Measurements from ENCODE around the gene IL9.

Gene IL9

DNA sequence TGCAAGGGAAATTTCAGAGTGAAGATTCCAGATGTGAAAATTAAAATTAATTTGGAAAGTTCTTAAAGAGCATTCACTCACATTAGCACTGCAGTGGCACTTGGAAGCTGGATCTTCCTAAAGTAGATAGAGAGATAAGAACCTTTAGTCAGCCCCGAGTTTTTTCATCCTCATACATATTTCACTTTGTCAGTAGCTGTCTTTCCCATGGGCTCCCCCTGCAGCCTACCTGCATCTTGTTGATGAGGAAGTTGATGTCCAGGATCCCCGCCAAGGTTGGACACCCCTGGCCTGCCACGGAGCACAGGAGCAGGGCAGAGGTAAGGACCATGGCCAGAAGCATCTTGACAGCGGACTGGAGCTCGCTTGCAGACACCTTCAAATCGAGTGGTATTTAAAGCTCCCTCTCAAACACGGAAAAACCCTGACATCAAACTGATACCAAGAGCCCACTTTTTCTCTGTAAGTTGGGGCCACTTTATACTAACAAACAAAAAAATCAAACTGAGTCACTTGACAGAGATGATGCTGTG is at the start of gene IL9:
TSS of gene IL9 (minus strand) at position 368 of the 533 bp plus-strand sequence. CDS start at position 343, 25 bp downstream.
- no peak for DNase-seq (ENCODE audit: low read depth in 2 of 2)

DNA sequence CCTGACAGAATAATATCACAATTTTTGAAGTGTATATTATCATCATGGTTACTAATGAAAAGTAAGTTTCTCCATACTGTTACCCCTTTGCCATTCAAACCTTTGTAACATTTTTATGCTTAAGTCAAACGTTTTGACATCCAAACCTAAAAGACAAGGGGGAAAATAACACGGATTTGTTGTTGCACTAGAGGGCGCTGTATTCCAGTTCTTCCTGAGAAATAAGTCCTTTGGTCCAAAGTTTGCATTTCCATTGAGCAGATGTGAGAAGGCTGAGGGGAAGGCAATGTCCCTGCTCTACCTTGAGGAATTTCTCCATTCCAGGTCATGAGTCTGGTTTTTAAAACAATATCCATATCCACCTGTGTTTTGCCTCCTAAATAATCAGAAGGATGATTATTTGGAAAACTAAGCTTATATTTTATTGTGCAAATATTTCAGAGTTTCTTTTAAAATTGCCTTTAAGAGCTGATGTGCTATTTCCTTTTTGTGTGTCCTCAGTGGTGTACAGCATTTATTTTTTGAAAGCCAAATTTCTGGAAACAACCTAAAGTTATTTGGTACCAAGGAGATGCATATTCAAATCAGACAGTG is 49.4 kb upstream of the IL9 start:
- DNase-seq (ENCODE audit: low read depth in 2 of 2) = peak; percentile 58 to 61

DNA sequence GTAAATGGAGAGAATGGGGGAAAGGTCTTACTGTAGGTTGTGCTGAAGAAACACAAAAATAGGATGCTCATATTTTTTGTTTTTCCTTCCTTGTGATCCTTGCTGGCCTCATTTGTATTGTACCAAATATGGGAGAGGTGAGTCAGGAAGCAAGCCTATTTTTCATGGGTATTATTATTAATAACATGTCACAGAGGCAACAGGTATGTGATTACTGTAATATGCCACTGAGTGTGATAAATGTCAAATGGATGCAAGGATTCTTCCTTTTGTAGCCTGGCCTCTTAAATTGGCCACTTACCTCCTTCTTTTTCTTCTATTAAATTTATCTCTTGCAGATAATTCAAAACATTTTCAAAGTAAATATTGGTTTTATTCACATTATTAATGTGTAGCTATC is 48.9 kb upstream of the IL9 start:
- no peak for DNase-seq (ENCODE audit: low read depth in 2 of 2)

DNA sequence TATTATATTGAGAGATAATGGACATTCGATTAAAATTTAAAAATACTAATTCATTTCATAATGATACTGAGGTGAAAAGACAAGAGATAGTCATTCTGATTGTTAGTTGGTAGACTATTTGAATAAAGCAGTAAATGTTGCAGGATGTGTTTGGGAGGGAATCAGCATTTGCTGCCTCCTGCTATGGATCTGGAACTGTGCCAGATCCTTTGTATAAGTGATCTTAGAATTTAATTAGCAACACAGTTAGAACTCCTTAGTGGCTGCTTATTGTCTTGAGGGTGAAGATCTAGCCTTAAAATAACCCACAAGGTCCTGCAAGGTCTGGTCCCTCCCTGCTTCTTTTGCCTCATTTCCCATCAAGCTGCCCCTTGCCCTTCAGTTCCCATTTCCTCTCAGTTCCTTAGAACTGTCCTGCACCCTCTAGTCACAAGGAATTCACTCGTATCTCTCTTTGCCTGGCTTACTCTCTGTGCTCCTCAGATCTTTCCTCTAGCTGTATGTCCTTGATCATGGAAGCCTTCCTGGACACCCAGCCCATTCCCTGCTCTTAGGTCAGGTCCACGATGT is 46.6 kb upstream of the IL9 start:
- no peak for DNase-seq (ENCODE audit: low read depth in 2 of 2)

DNA sequence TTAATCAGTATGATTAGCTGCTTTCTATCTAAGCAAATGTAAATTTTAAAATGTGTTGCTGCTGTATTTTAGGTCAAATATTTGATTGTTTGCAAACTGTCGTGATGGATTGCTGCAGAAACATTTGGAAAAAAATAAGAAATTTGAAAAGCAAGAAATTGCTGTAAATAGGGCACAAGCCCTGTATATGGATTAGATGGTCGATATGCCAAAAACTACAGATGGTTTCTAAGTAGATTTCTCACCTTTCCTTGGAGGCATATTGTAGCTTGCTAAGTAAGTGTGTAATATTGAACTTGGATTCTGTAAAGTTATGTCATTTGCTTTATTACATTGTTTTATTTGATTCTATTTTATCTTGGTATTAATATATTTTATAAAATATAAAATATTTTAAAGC is 46.1 kb upstream of the IL9 start:
- DNase-seq (ENCODE audit: low read depth in 2 of 2) = no peak

DNA sequence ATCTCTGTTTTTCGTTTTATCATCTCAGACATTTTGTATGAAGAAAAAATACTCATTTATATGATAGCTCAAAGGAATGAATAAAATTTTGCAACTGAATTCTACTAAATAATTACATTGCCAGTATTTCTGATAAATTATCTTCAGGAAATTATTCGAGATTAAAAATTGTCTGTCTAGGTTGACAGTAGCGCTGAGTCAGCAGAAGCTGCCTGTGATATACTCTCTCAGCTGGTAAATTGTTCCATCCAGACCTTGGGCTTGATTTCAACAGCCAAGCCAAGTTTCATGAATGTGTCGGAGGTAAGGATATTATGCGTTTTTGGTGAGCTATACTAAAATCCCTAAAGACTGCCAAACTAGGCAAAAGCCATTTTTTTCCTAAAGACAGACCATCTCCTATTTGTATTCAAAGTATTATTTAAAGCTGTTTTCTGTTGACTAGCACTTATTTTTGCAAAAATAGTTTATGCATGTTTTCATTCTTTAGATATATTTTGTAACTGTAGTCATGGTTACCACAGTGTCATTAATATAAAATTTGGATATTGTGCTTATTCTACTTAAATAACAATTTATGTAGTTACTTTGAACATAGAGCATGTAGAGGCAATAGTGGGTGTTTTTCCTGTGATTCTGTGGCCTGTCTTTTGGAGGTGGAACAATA is 41.7 kb upstream of the IL9 start:
- no peak for DNase-seq (ENCODE audit: low read depth in 2 of 2)

DNA sequence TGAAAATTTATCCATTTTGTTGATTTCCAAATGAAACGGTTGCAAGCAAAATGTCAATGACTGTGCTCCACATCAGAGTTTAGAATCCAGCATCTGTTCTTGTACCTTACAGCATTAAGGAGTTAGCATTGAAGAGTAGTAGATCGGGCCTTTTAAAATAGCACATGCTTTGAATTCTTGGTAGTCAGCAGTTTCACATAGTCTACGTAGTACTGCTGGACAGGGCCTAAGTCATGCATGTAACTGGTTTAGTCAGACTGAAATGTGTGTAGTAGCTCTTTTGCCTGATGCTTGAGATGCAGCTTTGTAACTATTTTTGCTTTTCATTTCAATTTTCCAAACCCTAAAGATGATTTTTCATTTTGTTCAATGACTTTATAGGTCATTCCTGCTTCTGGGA is 39.3 kb upstream of the IL9 start:
- no peak for DNase-seq (ENCODE audit: low read depth in 2 of 2)

DNA sequence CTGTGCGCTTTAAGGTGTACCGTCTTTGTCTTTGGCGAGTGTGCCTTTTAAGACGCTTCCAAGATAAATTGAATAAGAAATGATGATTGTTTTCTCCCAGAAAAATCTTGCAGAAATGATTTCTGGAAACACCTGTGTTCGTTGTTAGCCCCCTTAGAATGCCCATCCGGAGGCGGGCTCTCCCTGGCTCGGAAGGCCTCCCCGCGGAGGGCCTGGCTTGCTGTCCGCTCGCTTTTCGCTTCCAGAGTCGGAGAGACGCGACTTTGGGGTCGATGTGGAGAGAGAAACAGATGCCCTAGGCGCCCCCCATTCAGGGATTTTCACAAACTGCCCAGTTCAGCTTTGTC is 35.3 kb upstream of the IL9 start:
- DNase-seq (ENCODE audit: low read depth in 2 of 2) = no peak

DNA sequence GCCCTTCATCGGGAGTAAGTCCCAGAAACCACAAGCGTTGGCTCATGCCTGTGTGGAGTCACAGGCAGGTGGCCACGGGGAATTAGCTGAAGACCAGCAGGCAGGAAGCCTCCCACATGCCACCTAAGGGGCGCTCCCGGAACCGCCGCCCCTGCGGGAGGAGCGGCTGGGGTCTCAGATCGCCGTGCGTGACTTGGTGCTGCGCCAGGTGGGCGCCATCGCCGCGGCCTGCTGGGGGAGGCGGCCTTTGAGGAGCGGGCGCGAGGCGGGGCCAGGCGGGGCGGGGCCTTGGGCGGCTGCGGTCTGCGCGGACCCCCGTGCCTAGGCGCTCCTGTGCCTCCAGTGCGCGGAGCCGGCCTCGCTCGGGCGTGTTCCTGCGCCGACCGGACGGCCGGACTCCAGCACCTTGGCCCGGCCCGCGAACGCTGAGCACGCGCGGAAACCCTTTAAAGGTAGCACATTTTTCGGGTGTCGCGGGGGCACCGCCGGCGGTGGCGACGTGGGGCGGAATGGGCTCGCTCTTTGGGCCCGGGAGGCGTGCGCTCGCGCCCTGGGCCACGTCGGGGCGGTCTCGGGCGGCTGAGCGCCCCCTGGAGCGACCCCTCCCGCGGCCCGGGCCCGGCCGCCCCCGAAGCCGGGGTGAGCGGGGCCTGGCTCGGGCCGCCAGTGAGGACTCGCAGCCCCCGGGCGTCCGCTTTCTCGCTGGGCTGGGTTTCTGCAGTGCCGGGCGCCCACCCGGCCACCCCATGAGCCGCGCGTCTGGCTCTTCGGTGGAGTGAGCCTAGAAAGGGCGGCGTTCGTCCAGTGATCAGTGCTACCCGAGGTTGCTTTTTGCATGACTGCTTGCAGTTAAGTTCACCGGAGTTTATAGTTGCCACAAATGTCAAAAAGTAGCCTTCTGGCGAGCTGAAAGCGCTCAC is 34.6 kb upstream of the IL9 start:
- DNase-seq (ENCODE audit: low read depth in 2 of 2) = no peak

DNA sequence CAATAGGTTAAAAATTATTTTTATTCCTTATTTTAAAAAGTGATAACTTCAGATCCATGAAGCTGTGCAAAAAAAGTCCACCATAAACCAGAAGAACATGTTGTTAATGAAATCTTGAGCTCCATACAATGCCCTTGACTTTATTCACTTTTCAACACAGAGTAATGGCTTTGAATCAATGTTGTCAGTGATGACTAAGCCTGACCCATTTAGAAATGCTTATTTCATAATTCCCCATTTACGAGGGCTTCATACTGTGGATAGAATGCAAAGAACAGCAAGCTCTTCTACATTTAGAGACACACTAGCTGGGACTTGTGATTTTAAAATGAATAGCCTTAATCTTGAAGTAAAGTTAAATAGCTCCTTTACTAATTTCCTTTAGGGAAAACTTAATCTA is 25.7 kb upstream of the IL9 start:
- DNase-seq (ENCODE audit: low read depth in 2 of 2) = no peak

DNA sequence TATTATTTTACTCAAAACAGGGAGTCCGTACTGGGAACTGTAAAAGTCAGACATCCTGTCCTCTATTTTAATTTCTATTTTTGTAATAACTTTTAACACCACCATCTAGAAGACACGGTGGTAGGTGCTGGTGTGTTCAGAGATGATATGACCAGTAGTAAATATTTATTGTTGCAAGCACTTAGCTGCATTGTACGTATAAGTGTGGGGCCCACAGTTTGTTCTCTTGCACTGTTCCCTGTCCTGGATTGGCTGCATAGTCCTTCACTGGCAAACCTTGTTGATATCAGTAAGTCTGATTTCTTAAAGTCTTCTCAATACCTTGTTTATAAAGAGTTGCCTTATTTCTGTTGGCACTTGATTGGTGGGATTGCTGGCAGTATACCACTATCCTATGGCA is 24.6 kb upstream of the IL9 start:
- DNase-seq (ENCODE audit: low read depth in 2 of 2) = no peak

DNA sequence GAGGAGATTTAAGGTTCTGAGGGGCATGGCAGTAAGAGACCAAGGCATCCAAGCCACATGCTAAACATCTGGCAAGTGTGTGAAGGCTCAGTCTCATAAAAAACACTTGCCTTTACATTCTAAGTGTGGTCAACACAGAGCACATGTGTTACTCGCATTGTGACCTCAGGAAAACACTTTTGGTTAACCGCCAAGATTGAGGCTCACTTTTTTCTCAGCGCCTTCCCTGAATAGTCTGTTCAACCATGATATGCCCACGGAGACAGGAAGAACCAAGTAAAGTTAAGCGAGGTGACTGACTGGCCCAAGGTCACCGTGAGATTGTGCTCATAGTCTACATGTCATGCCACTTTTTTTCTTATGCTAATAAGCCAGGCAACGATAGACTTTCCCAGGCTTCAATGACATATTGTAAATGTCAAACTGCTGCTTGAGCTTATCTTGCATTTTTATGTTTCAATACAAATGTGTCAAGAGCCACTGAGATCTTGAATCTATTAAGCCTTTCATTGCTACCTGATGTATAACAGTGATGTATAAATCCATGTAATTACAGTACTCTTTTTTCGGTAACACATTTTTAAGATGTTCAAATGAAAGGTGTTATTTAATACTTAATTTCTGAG is 21.1 kb upstream of the IL9 start:
- no peak for DNase-seq (ENCODE audit: low read depth in 2 of 2)

DNA sequence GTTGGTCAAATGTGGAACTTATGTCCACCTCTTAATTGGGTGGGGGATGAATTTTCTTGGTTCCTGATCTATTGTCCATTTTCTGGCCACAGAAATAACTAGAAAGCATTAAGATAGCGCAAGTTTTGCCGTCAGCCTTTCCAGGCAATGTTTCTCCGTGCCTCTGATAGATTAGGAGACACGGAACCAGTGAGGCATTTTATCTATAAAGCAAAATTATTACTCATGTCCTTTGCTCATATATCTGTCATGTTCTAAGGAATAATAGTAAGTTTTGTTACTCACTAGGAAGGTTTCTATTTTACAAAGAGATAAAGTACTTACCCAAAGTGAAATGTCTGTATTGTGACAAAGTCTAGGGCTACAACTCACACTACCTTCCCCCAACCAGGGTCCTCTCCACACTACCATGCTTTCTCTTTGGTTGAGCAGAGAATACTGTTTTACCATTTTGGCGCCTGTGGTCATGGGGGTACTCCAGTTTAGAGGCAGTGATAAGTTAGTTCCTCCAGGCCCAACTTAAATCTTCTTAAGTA is 19.9 kb upstream of the IL9 start:
- DNase-seq (ENCODE audit: low read depth in 2 of 2) = no peak

DNA sequence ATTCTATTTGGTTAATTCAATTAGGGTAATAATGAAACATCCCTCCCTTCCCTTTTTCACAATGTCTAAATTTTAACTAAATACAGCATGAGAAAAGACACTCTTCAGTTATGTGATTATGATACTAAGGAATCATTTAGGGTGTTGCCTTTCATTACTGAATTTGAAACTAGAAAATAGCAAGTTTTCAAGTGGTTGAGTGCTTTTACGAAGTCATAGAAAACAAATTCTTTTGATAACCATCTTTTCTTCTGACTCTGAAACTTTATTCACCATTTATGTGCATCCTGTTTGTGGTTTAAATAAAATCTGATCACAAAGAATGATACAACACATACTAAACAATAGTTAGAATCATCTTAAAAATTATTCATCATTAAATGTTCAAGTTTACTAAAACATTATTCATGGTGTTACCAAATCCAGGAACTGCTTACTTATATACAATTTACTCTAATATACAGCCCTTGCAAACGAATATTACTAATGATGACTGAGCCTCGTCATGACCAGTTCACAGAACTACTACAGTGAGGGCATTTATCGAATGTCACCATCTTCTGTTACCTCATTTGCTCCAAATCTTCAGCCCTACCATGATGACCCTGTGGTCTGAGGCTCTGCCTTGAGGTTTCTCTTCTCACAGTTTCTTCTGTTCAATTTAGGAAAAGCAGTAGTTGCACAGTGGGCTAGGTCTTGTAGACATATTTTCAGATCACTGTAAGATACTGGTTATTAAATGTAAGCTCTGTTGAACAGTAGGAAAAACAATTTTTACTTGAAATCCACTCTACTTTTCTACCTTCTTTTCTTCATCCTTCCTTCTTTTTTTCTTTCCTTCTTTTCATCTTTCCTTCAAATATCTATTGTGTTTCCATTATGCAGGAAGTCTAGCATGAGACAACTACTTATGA is 18.3 kb upstream of the IL9 start:
- no peak for DNase-seq (ENCODE audit: low read depth in 2 of 2)

DNA sequence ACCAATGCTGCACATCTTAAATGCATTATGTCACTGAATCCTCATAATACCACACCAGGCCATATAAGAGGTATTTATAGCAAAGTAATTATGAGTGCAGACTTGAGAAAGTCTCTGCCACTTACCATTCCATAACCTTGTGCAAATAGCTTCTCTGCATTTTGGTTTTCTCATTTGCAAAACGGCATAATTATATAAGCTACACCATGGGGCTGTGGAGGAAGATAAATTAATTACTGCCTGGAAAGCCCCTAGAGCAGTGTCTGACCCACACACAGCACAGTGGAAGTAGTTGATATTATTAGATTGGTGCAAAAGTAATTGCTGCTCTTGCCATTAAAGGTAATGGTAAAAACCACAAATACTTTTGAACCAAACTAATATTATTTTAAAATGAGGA is 9.5 kb upstream of the IL9 start:
- no peak for DNase-seq (ENCODE audit: low read depth in 2 of 2)

DNA sequence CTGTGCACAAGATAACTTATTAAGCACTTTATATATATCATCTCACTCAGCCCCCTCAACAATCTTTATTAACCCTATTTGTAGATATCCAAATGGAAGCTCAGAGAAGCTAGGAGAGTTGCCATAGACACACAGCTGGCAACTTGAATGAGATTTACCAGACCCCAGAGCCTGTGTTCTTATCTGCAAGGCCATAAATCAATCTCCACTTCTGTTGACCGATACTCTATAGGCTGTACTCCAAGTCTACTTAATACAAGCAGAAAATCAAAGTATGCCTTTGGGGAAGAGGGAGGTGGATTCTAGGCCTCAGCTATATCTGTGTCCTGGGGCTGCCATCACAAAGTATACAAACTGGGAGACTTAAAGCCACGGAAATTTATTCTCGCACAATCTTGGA is 6.0 kb upstream of the IL9 start:
- DNase-seq (ENCODE audit: low read depth in 2 of 2) = no peak

DNA sequence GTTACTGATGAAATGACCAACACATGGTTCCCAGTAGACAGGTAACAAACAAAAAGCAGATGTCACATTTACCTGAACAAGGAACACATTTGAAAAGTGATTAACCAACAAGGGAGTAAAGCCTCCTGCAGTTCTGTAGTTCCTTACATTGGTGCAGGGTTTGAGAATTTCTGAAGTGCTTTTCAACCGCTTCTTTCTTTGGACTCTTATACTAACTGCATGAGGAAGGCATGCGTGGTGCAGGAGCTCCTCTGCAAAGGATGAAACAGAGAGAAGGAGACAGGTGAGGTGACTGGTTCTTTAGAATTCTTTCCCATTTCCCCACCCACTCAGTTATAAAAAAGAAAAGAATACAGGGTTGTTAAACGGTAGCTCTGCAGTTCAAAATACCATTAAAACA is 4.6 kb upstream of the IL9 start:
- no peak for DNase-seq (ENCODE audit: low read depth in 2 of 2)

DNA sequence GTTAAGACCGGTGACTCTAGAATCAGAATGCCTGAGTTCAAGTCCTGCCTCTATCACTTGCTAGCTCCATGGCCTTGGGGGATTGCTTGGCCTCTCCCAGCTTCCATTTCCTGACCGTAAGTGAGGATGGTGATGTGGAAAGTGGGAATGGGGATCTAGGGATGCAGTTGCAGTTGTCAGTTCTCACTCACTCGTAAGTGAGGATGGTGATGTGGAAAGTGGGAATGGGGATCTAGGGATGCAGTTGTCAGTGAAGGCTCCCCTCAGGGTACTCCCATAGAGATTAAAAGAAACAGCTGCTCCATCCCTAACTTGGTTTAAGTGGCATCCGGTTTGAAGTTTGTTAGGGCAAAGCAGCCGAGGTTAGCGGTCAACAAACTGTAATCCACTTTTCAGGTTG is 3.0 kb upstream of the IL9 start:
- no peak for DNase-seq (ENCODE audit: low read depth in 2 of 2)

DNA sequence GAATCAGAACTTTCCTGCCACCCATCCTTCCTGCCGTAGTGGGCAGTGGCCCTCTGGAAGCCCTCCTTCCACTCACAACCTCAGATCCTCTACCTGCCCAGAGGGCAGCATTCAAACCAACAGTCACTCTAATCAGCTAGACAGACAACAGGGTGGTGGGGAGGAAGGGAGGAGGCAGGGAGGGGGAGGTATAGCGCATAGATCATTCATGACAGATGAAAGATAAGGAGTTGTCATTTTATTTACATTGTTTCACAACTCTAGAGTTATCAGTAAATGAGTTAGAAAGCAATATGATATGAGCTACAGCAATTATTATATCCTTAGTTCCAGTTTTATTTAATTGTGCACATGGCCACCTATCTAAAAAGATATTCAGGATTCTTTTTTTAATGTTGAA is 852 bp downstream of the IL9 start:
- DNase-seq (ENCODE audit: low read depth in 2 of 2) = no peak

DNA sequence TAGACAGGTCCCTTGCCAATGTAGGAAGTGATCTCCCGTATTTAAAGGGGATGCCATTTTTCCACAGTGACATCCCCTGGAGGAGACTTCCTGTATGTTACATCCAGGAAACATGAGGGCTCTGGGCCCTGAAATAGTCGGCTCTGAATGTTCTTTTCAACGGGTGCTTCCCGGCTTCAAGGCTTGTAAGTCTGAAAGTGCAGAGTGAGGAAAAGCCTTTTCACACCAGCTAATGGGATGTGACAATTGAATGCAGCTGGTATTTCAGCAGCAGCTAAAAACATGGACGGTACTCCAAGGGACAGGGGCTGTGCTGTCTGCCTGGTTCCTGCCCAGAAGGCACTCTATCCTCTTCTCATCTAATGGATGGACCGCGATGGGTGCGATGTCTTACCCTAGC is 1.4 kb downstream of the IL9 start:
- DNase-seq (ENCODE audit: low read depth in 2 of 2) = no peak

DNA sequence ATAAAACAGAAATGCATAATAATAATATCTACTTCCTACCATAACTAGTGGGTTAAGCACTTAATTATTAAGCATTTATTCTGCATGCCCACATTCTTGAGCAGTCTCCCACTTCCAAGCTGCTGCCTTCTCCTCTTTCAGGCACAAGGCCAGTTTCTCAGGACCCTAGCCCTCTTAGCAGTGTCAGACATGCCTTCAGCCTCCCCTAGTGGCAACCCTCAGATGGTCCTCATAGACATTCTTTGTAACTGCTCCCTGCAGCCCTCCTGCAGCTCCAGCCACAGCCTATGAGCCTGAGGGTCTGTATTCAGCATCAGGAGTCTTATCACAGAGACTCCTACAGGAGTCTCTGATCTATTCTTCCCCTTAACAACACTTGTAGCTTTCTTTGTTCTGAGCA is 3.9 kb downstream of the IL9 start:
- no peak for DNase-seq (ENCODE audit: low read depth in 2 of 2)

Measured in fibroblast of skin of left biceps (primary cell).